ENCODE data around the gene KLHL35.

DNA sequence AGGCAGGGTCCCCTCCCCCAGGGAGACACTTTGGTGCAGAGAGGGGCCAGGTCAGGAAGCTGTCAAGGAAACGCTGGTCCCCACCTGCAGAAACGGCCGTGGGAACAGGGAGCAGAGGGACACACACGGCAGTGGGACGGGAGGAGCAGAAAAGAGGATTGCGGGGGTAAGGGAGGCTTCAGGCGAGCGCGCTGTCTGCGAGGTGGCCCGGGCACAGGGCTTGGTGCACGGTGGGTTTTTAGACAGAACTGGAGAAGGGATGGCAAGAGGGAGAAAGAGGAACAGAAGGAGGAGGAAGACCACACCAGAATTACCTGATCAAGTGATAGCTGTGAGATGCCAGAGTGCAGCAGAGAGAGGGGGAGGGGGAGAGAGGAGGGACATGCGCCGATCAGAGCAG lies 6.0 kb upstream of the KLHL35 start:
- TF ChIP-seq, protein P1, sequence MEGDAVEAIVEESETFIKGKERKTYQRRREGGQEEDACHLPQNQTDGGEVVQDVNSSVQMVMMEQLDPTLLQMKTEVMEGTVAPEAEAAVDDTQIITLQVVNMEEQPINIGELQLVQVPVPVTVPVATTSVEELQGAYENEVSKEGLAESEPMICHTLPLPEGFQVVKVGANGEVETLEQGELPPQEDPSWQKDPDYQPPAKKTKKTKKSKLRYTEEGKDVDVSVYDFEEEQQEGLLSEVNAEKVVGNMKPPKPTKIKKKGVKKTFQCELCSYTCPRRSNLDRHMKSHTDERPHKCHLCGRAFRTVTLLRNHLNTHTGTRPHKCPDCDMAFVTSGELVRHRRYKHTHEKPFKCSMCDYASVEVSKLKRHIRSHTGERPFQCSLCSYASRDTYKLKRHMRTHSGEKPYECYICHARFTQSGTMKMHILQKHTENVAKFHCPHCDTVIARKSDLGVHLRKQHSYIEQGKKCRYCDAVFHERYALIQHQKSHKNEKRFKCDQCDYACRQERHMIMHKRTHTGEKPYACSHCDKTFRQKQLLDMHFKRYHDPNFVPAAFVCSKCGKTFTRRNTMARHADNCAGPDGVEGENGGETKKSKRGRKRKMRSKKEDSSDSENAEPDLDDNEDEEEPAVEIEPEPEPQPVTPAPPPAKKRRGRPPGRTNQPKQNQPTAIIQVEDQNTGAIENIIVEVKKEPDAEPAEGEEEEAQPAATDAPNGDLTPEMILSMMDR (IDR thresholded peaks at IDR 0.05; ENCODE audit: low read depth, low read length, poor library complexity, severe bottlenecking), result no peak
- no peak for TF ChIP-seq EZH2phosphoT487 (IDR thresholded peaks at IDR 0.05; ENCODE audit: borderline replicate concordance, low read length)
